HepG2 (cell line): Measurements from ENCODE around the gene PIGO. TPM values are rescaled to one million over a fixed set of nuclear protein-coding genes. Genes with fewer than 3 reads are reported as not detected.
A peak's percentile ranks its signal among the peaks of the same experiment; 100 is the strongest.

Experiments
- ATF2 ChIP-seq: sonication (generic); formaldehyde crosslinking; IDR thresholded peaks from 2 replicates; pipeline ENCODE4 v1.4.0; 2020; ENCODE audit warnings: missing genetic modification reagents
- CHD4 ChIP-seq: fragments of 200-600 bp; sonication (generic); IDR thresholded peaks from 2 replicates; pipeline ENCODE4 v1.7.0; 2017; ENCODE audit warnings: mild to moderate bottlenecking, low read length, borderline replicate concordance
- DMTF1 ChIP-seq: sonication (generic); formaldehyde crosslinking; IDR thresholded peaks from 2 replicates; pipeline ENCODE4 v1.4.0; 2020; ENCODE audit warnings: mild to moderate bottlenecking, missing genetic modification reagents
- MIER2 ChIP-seq: IDR thresholded peaks from 2 replicates; pipeline ENCODE4 v1.6.1; 2016; ENCODE audit warnings: missing biosample characterization, missing genetic modification reagents
- NKX3-1 ChIP-seq: sonication (generic); formaldehyde crosslinking; IDR thresholded peaks from 2 replicates; pipeline ENCODE4 v1.5.0; 2020; ENCODE audit warnings: missing genetic modification reagents
- PATZ1 ChIP-seq: sonication (generic); formaldehyde crosslinking; IDR thresholded peaks from 2 replicates; pipeline ENCODE4 v1.4.0; 2020; ENCODE audit warnings: missing genetic modification reagents
- PAWR ChIP-seq: sonication (generic); formaldehyde crosslinking; IDR thresholded peaks from 2 replicates; pipeline ENCODE4 v1.4.0; 2020; ENCODE audit warnings: missing genetic modification reagents, mild to moderate bottlenecking, borderline replicate concordance
- SOX13 ChIP-seq, 3 experiments: fragments of 450-650 bp in 1 of 3; sonication (generic) in 1 of 3; formaldehyde crosslinking in 1 of 3; IDR thresholded peaks in 2 of 3; conservative IDR thresholded peaks in 1 of 3; 2 replicates each; pipeline versions ENCODE4 v1.5.0 to v1.6.1; 2016 to 2020; ENCODE audit warnings: antibody characterized with exemption in 1 of 3, mild to moderate bottlenecking in 1 of 3, missing compliant biosample characterization in 1 of 3, missing genetic modification reagents in 1 of 3, moderate library complexity in 1 of 3
- SRSF9 ChIP-seq: fragments of 200-400 bp; formaldehyde crosslinking; IDR thresholded peaks from 2 replicates; pipeline ENCODE4 v1.6.1; 2018; ENCODE audit warnings: borderline replicate concordance, mild to moderate bottlenecking, low read depth, low read length; ENCODE audit not compliant: insufficient read depth, poor library complexity, severe bottlenecking
- TAF15 ChIP-seq: fragments of 200-400 bp; formaldehyde crosslinking; IDR thresholded peaks from one replicate; pipeline ENCODE4 v1.6.1; 2018; ENCODE audit warnings: mild to moderate bottlenecking, low read depth, low read length; ENCODE audit not compliant: poor library complexity, severe bottlenecking
- THAP7 ChIP-seq: sonication (generic); formaldehyde crosslinking; IDR thresholded peaks from 2 replicates; pipeline ENCODE4 v1.8.1; 2023; ENCODE audit warnings: mild to moderate bottlenecking, missing genetic modification reagents
- YY1 ChIP-seq: IDR thresholded peaks from 2 replicates; pipeline ENCODE4 v1.6.1; 2011; ENCODE audit warnings: low read length, low read depth, moderate library complexity, mild to moderate bottlenecking; ENCODE audit not compliant: insufficient read depth, insufficient replicate concordance
- ZBTB7B ChIP-seq: sonication (generic); formaldehyde crosslinking; IDR thresholded peaks from 2 replicates; pipeline ENCODE4 v1.4.0; 2020; ENCODE audit warnings: missing genetic modification reagents
- ZNF256 ChIP-seq: sonication (generic); formaldehyde crosslinking; conservative IDR thresholded peaks from 2 replicates; pipeline ENCODE4 v1.4.0; 2020; ENCODE audit warnings: missing genetic modification reagents
- ZNF335 ChIP-seq: sonication (generic); formaldehyde crosslinking; IDR thresholded peaks from 2 replicates; pipeline ENCODE4 v1.4.0; 2020; ENCODE audit warnings: missing genetic modification reagents
- ZNF510 ChIP-seq: sonication (generic); formaldehyde crosslinking; IDR thresholded peaks from 2 replicates; pipeline ENCODE4 v1.4.0; 2020; ENCODE audit warnings: low read depth, mild to moderate bottlenecking, missing genetic modification reagents
- ZNF558 ChIP-seq: sonication (generic); formaldehyde crosslinking; IDR thresholded peaks from 2 replicates; pipeline ENCODE4 v1.9.0; 2022; ENCODE audit warnings: mild to moderate bottlenecking, missing genetic modification reagents, borderline replicate concordance
- ZNF563 ChIP-seq: sonication (generic); formaldehyde crosslinking; IDR thresholded peaks from 2 replicates; pipeline ENCODE4 v1.8.0; 2022; ENCODE audit warnings: mild to moderate bottlenecking, moderate library complexity, missing genetic modification reagents
- polyA plus RNA-seq, 8 experiments: library from polyadenylated mRNA; depleted of rRNA in 3 of 8; stranded (reverse) in 7 of 8; unstranded in 1 of 8; fragments of >200 nt; fragmentation: Illumina TruSeq in 4 of 8; extraction: Trizol in 4 of 8; gene quantifications; 2 replicates each; pipeline versions ENCODE4 v1.2.1 to v1.2.3, GENCODE V29; 2011 to 2016; ENCODE audit warnings: low read depth in 4 of 8, missing spikeins in 1 of 8, mixed read lengths in 1 of 8; ENCODE audit not compliant: insufficient read depth in 1 of 8
- total RNA-seq, 5 experiments: library from RNA; depleted of rRNA; stranded (reverse); fragments of >200 nt; fragmentation: Illumina TruSeq; extraction: Trizol; gene quantifications; 2 replicates each; pipeline ENCODE4 v1.2.3, GENCODE V29; 2016; ENCODE audit warnings: low read depth in 1 of 5

PIGO gene
- total and polyA plus RNA-seq, 2 of the 13 experiments (the other 11 are each of a cell fraction or from before 2014, with no cell fraction given), result 20.5 to 26.2 TPM

- no peak for TF ChIP-seq ATF2
- TF ChIP-seq NKX3-1 (CRISPR knock-in tag), result no peak
- no peak for TF ChIP-seq SRSF9
- TF ChIP-seq ZNF558 (CRISPR knock-in tag), result no peak
- TF ChIP-seq ZNF563 (CRISPR knock-in tag), result no peak; the same call in none of the 2 replicates
- TF ChIP-seq ZNF256 (CRISPR knock-in tag), result 0 out of 2 replicates have a peak, but pooled peaks have one; percentile 53
- TF ChIP-seq TAF15, result no peak
- peak; percentile 45 for TF ChIP-seq YY1
- no peak for TF ChIP-seq ZNF510 (CRISPR knock-in tag)
- TF ChIP-seq ZBTB7B (CRISPR knock-in tag), result no peak
- no peak for TF ChIP-seq THAP7
- TF ChIP-seq PAWR (CRISPR knock-in tag), result no peak
- no peak for TF ChIP-seq MIER2 (CRISPR knock-in tag)
- TF ChIP-seq ZNF335 (CRISPR knock-in tag), result peak; percentile 51; the same call in 1 of the 2 replicates
- TF ChIP-seq SOX13 (IDR thresholded peaks at IDR 0.05), result no peak
- TF ChIP-seq SOX13 (CRISPR knock-in tag; conservative IDR thresholded peaks at IDR 0.05 in 1 of 2, IDR thresholded peaks at IDR 0.05 in 1 of 2), result peak in 1 of 2 experiments; percentile 22; a peak in 1 of 4 replicates
- TF ChIP-seq CHD4, result no peak
- TF ChIP-seq DMTF1, result no peak
- TF ChIP-seq PATZ1 (CRISPR knock-in tag), result no peak
Observed at GRCh38 chr9:35079426-35080341, 16.7 kb downstream of the PIGO start, which contains the start of gene FANCG (continued).
